DND-41 (cell line): ENCODE measurements around the gene CPEB4.

ENCODE experiments used
- EZH2 ChIP-seq: IDR thresholded peaks from 3 replicates; pipeline ENCODE4 v1.6.1; 2012; ENCODE audit warnings: borderline replicate concordance, low read depth, mild to moderate bottlenecking, moderate library complexity, low read length, inconsistent platforms; ENCODE audit not compliant: severe bottlenecking
- TF ChIP-seq, protein P1 (sequence below): IDR thresholded peaks from 2 replicates; pipeline ENCODE4 v1.5.1; 2012; ENCODE audit warnings: borderline replicate concordance, low read length, moderate library complexity, mild to moderate bottlenecking; ENCODE audit not compliant: poor library complexity, severe bottlenecking; ENCODE audit errors: extremely low read depth

GRCh38 chr5:173853370-173854131, 34.6 kb upstream of the CPEB4 start:
- TF ChIP-seq EZH2 = no peak
- TF ChIP-seq, protein P1, sequence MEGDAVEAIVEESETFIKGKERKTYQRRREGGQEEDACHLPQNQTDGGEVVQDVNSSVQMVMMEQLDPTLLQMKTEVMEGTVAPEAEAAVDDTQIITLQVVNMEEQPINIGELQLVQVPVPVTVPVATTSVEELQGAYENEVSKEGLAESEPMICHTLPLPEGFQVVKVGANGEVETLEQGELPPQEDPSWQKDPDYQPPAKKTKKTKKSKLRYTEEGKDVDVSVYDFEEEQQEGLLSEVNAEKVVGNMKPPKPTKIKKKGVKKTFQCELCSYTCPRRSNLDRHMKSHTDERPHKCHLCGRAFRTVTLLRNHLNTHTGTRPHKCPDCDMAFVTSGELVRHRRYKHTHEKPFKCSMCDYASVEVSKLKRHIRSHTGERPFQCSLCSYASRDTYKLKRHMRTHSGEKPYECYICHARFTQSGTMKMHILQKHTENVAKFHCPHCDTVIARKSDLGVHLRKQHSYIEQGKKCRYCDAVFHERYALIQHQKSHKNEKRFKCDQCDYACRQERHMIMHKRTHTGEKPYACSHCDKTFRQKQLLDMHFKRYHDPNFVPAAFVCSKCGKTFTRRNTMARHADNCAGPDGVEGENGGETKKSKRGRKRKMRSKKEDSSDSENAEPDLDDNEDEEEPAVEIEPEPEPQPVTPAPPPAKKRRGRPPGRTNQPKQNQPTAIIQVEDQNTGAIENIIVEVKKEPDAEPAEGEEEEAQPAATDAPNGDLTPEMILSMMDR = no peak
